Keratinocyte (primary cell): ENCODE measurements around the gene NAA30. TPM values are rescaled to one million over a fixed set of nuclear protein-coding genes. Genes with fewer than 3 reads are reported as not detected.

ENCODE experiments used
- DNase-seq: peaks from one replicate; pipeline ENCODE4 v3.0.0-alpha.2; 2011; ENCODE audit warnings: low read depth, missing footprints, low spot score
- FAIRE-seq: peaks from 2 replicates; lab custom pipeline; 2011; peaks lifted over from hg19 to GRCh38; lab: Jason Lieb, UNC
- H2AFZ ChIP-seq: 2 replicates; pipeline ENCODE4 v1.6.0; 2012; ENCODE audit warnings: low read length, control low read depth, inconsistent platforms; ENCODE audit not compliant: control insufficient read depth
- H3K27ac ChIP-seq: 2 replicates; pipeline ENCODE4 v1.5.1; 2011; ENCODE audit warnings: low read length; ENCODE audit not compliant: control insufficient read depth, insufficient read depth
- H3K27me3 ChIP-seq: 3 replicates; pipeline ENCODE4 v1.6.0; 2011; ENCODE audit warnings: low read length; ENCODE audit not compliant: control insufficient read depth, insufficient read depth; ENCODE audit errors: extremely low read depth
- H3K36me3 ChIP-seq, 2 experiments: 2 replicates in 1 of 2; 3 replicates in 1 of 2; pipeline ENCODE4 v1.5.1; 2011; ENCODE audit warnings: low read length in 2 of 2, mild to moderate bottlenecking in 1 of 2; ENCODE audit not compliant: control insufficient read depth in 2 of 2, insufficient read depth in 2 of 2; ENCODE audit errors: extremely low read depth in 1 of 2
- H3K4me1 ChIP-seq: 3 replicates; pipeline ENCODE4 v1.5.1; 2011; ENCODE audit warnings: low read length; ENCODE audit not compliant: control insufficient read depth, insufficient read depth; ENCODE audit errors: extremely low read depth
- H3K4me2 ChIP-seq: 3 replicates; pipeline ENCODE4 v1.6.0; 2011; ENCODE audit warnings: low read depth, low read length; ENCODE audit not compliant: control insufficient read depth, insufficient read depth; ENCODE audit errors: extremely low read depth
- H3K4me3 ChIP-seq, 3 experiments: fragments of 200-600 bp in 1 of 3; sonication (generic) in 1 of 3; 2 replicates in 2 of 3; 3 replicates in 1 of 3; pipeline ENCODE4 v1.5.1; 2011 to 2016; ENCODE audit warnings: low read length in 3 of 3, mild to moderate bottlenecking in 3 of 3, control low read depth in 2 of 3, inconsistent platforms in 1 of 3, low read depth in 1 of 3, mixed read lengths in 1 of 3, mixed run types in 1 of 3, moderate library complexity in 1 of 3; ENCODE audit not compliant: control insufficient read depth in 2 of 3, insufficient read depth in 2 of 3; ENCODE audit errors: extremely low read depth in 1 of 3
- H3K79me2 ChIP-seq: 2 replicates; pipeline ENCODE4 v1.6.0; 2012; ENCODE audit warnings: low read length; ENCODE audit not compliant: control insufficient read depth, insufficient read depth
- H3K9ac ChIP-seq: 3 replicates; pipeline ENCODE4 v1.6.0; 2011; ENCODE audit warnings: low read length; ENCODE audit not compliant: control insufficient read depth, insufficient read depth; ENCODE audit errors: extremely low read depth
- H3K9me1 ChIP-seq: 3 replicates; pipeline ENCODE4 v1.6.0; 2011; ENCODE audit warnings: low read length; ENCODE audit not compliant: control insufficient read depth, insufficient read depth; ENCODE audit errors: extremely low read depth
- H3K9me3 ChIP-seq: 2 replicates; pipeline ENCODE4 v1.5.1; 2012; ENCODE audit warnings: low read depth, low read length; ENCODE audit not compliant: control insufficient read depth
- H4K20me1 ChIP-seq: 3 replicates; pipeline ENCODE4 v1.6.0; 2011; ENCODE audit warnings: low read length; ENCODE audit not compliant: control insufficient read depth, insufficient read depth; ENCODE audit errors: extremely low read depth
- EZH2 ChIP-seq: IDR thresholded peaks from one replicate; pipeline ENCODE4 v1.6.1; 2012; ENCODE audit warnings: inconsistent platforms, mild to moderate bottlenecking, low read length, moderate library complexity
- dilution Hi-C: fragments of 300-500 bp; cut with MboI; formaldehyde crosslinking; loops from one replicate; pipeline ENCODE4 v1.7.0; 2020; ENCODE audit warnings: low sequenced_read_pairs; ENCODE audit not compliant: extremely low pct_ligation_motif_present
- polyA plus RNA-seq, 5 experiments: library from polyadenylated mRNA; depleted of rRNA in 3 of 5; stranded (reverse) in 3 of 5; stranded (forward) in 1 of 5; unstranded in 1 of 5; fragments of >200 nt; gene quantifications; 1 replicate in 1 of 5; 2 replicates in 3 of 5; 3 replicates in 1 of 5; pipeline versions ENCODE4 v1.2.1 to v1.2.3, GENCODE V29; 2011 to 2012; ENCODE audit warnings: missing spikeins in 2 of 5, low read depth in 1 of 5, low replicate concordance in 1 of 5
- TF ChIP-seq, protein P1 (sequence below), 3 experiments: IDR thresholded peaks in 1 of 3; conservative IDR thresholded peaks in 1 of 3; optimal IDR thresholded peaks in 1 of 3; 2 replicates in 2 of 3; 3 replicates in 1 of 3; pipeline versions ENCODE3 to v1.5.1; 2011; ENCODE audit warnings: low read length in 3 of 3, mild to moderate bottlenecking in 3 of 3, moderate library complexity in 2 of 3, control low read depth in 1 of 3, inconsistent platforms in 1 of 3; ENCODE audit not compliant: insufficient read depth in 2 of 3; ENCODE audit errors: extremely low read depth in 1 of 3

Gene NAA30
- polyA plus RNA-seq, 1 donor (not counting 4 experiments of a cell fraction or from before 2014, with no cell fraction given) = 19.4 TPM

DNA sequence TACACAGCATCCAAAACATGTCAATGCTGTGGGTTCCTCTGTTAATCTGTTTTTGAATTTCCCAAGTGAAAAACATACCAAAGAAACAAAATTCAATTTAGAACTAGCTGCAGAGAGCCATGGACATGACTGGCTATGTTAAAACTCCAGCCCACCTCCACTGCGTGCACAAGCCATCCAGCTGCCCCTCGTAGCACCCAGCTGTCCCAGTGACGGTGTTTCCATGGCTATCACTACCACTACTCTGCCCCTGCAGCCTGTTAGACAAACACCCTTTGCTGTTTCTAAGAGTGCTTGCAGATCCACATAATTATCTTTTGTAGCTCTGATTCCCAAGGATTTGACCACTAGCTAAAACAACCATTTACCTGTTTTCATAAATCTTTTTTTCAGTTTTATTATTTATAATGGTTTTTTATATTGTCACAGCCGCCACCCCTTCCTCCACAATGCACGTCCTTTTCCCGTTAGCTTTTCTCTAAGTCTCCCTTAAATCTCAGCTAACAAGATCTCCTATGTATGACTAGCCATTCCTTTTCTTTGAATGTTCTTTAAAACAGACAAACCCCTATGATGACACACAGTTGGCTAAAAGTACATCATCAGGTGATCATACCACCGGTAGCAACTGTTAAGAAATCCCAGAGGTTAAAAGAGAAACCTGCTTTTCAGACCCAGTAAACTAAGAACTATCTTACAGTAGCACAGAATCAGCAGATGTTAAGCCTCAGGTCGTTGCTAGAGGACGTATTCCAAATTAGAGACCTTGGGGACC is 37.8 kb upstream of the NAA30 start:
- TF ChIP-seq EZH2 = no peak
- TF ChIP-seq, protein P1, sequence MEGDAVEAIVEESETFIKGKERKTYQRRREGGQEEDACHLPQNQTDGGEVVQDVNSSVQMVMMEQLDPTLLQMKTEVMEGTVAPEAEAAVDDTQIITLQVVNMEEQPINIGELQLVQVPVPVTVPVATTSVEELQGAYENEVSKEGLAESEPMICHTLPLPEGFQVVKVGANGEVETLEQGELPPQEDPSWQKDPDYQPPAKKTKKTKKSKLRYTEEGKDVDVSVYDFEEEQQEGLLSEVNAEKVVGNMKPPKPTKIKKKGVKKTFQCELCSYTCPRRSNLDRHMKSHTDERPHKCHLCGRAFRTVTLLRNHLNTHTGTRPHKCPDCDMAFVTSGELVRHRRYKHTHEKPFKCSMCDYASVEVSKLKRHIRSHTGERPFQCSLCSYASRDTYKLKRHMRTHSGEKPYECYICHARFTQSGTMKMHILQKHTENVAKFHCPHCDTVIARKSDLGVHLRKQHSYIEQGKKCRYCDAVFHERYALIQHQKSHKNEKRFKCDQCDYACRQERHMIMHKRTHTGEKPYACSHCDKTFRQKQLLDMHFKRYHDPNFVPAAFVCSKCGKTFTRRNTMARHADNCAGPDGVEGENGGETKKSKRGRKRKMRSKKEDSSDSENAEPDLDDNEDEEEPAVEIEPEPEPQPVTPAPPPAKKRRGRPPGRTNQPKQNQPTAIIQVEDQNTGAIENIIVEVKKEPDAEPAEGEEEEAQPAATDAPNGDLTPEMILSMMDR (optimal IDR thresholded peaks at IDR 0.05 in 1 of 3, IDR thresholded peaks at IDR 0.05 in 1 of 3, conservative IDR thresholded peaks at IDR 0.05 in 1 of 3; ENCODE audit: extremely low read depth in 1 of 3, insufficient read depth in 2 of 3, low read length in 3 of 3) = no peak
- Histone ChIP-seq H4K20me1 (no peaks in the 10 kb centered on the region), H3K36me3 (no peaks in the 10 kb centered on the region), H3K27me3 (no peaks in the 10 kb centered on the region), H3K9ac (peak overlapping the region; percentile 13), H3K9me1 (no peaks in the 10 kb centered on the region), H3K4me2 (peak overlapping the region; percentile 56), H3K4me3 (no peak overlapping the region), H3K4me1 (peaks cover 14% of the 10 kb centered on the region), H3K27ac (peak overlapping the region; percentile 24), H2AFZ (peak overlapping the region; percentile 35), H3K9me3 (no peaks in the 10 kb centered on the region), H3K79me2 (no peaks in the 10 kb centered on the region)
- dilution Hi-C loops = no loop called here
- DNase-seq (peak; percentile 21), FAIRE-seq (peak; percentile 56)

DNA sequence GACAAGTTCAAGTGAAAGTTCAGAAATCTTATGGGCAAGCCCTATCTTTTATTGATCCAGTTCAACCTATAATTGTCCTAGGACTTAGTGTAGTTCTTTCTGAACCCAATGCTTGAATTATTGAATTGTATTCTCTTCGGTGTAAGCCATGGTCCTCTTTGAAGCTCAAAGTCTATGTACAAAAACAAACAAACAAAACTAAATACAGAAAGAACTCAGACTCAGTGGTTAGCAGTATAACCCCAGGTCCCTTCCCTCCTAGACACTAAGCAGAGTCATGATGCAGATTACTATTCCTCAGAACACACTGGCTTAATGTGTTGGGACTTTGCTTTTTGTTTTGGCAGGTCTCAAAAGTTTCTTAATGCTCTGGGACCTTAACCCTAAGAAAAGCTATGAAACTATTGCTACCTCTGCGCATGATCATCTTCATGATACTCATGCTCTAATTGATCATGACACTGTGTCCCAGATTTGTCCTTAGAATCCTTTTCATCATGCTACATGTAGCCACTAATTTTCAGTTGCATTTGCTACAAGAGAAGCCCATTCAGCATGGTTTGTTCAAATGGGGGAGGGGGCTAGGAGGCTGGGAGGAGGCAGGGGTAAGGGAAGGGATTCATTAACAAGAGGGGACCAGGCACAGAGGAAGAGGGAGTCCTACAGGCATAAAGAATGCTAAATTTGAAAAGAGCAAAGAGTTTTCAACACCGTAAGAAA is 35.1 kb upstream of the NAA30 start:
- peaks cover 6% of the 10 kb centered on the region for H3K4me1 ChIP-seq
- no peak overlapping the region for H3K27ac ChIP-seq
- FAIRE-seq (no peak), DNase-seq (no peak)
- dilution Hi-C loops = no loop called here
- H3K9me3 ChIP-seq = no peaks in the 10 kb centered on the region
- H3K27me3 ChIP-seq = no peaks in the 10 kb centered on the region
- TF ChIP-seq EZH2 = no peak
- TF ChIP-seq, protein P1 (optimal IDR thresholded peaks at IDR 0.05 in 1 of 3, IDR thresholded peaks at IDR 0.05 in 1 of 3, conservative IDR thresholded peaks at IDR 0.05 in 1 of 3; ENCODE audit: extremely low read depth in 1 of 3, insufficient read depth in 2 of 3, low read length in 3 of 3) = no peak
- H3K36me3 ChIP-seq = no peaks in the 10 kb centered on the region
- H3K4me3 ChIP-seq = no peak overlapping the region
- H2AFZ ChIP-seq = no peak overlapping the region
- H3K9me1 ChIP-seq = no peaks in the 10 kb centered on the region
- no peaks in the 10 kb centered on the region for H3K79me2 ChIP-seq
- H4K20me1 ChIP-seq = no peaks in the 10 kb centered on the region
- no peak overlapping the region for H3K9ac ChIP-seq
- no peak overlapping the region for H3K4me2 ChIP-seq
